Panc1 (cell line): ENCODE results near the gene SERPINA9. TPM values are rescaled to one million over a fixed set of nuclear protein-coding genes. Genes with fewer than 3 reads are reported as not detected.

Source experiments
- ATAC-seq: fragments of 200-7000 bp; cut with Tn5 transposase; 2 replicates; pipeline ENCODE4 v1.9.1; 2020; ENCODE audit warnings: mild to moderate bottlenecking, moderate library complexity
- BruUV-seq: library from RNA; stranded (reverse); fragments of 400-500 nt; replicated peaks from 2 replicates; lab custom pipeline; 2021; lab: Mats Ljungman, UMichigan
- CTCF ChIA-PET: fragments of 300-600 bp; sonication (Branson Sonifier 250); formaldehyde crosslinking; loops from one replicate; lab custom pipeline; 2022; ENCODE audit warnings: antibody characterized with exemption; lab: Charles Lee
- POLR2A ChIA-PET: fragments of 300-600 bp; sonication (Branson Sonifier 250); formaldehyde crosslinking; loops from one replicate; lab custom pipeline; 2022; ENCODE audit warnings: antibody characterized with exemption; lab: Charles Lee
- DNase-seq: peaks from one replicate; pipeline ENCODE4 v3.0.0-alpha.2; 2010; ENCODE audit warnings: low read depth, low spot score
- H3K27ac ChIP-seq: 2 replicates; pipeline ENCODE4 v1.5.1; 2011; ENCODE audit warnings: mild to moderate bottlenecking, low read length, inconsistent platforms
- H3K27me3 ChIP-seq: fragments of 200-500 bp; sonication (Bioruptor generic); 2 replicates; pipeline ENCODE4 v1.6.0; 2014; ENCODE audit warnings: low read length, inconsistent platforms; ENCODE audit not compliant: control insufficient read depth, insufficient read depth
- H3K36me3 ChIP-seq: fragments of 200-500 bp; sonication (Bioruptor generic); 2 replicates; pipeline ENCODE4 v1.5.1; 2014; ENCODE audit warnings: inconsistent platforms, mild to moderate bottlenecking, low read length, moderate library complexity; ENCODE audit not compliant: control insufficient read depth, insufficient read depth
- H3K4me1 ChIP-seq: 2 replicates; pipeline ENCODE4 v1.5.1; 2011; ENCODE audit warnings: inconsistent platforms, mild to moderate bottlenecking, low read length, moderate library complexity; ENCODE audit not compliant: control insufficient read depth, insufficient read depth
- H3K4me3 ChIP-seq, 2 experiments: 2 replicates each; pipeline ENCODE4 v1.5.1; 2011 to 2012; ENCODE audit warnings: low read depth in 2 of 2, low read length in 2 of 2, mild to moderate bottlenecking in 2 of 2, inconsistent platforms in 1 of 2, moderate library complexity in 1 of 2
- H3K9me3 ChIP-seq: fragments of 200-500 bp; sonication (Bioruptor generic); 2 replicates; pipeline ENCODE4 v1.5.1; 2014; ENCODE audit warnings: low read depth, mild to moderate bottlenecking, inconsistent platforms, low read length, moderate library complexity; ENCODE audit not compliant: control insufficient read depth, insufficient read depth
- CTCF ChIP-seq: fragments of 450-650 bp; IDR thresholded peaks from 2 replicates; pipeline ENCODE4 v1.5.1; 2017; ENCODE audit warnings: mild to moderate bottlenecking
- POLR2AphosphoS5 ChIP-seq: IDR thresholded peaks from 2 replicates; pipeline ENCODE4 v1.6.1; 2012; ENCODE audit warnings: mild to moderate bottlenecking, low read depth, low read length, moderate library complexity
- REST ChIP-seq, 2 experiments: IDR thresholded peaks; 2 replicates each; pipeline ENCODE4 v1.6.1; 2011 to 2012; ENCODE audit warnings: low read depth in 2 of 2, control low read depth in 1 of 2, low read length in 1 of 2, mild to moderate bottlenecking in 1 of 2, moderate library complexity in 1 of 2; ENCODE audit not compliant: insufficient read depth in 1 of 2
- SIN3A ChIP-seq: IDR thresholded peaks from 2 replicates; pipeline ENCODE4 v1.6.1; 2012; ENCODE audit warnings: low read depth, mild to moderate bottlenecking, low read length, moderate library complexity, borderline replicate concordance; ENCODE audit not compliant: insufficient read depth
- TCF7L2 ChIP-seq: IDR thresholded peaks from 2 replicates; pipeline ENCODE4 v1.6.1; 2011; ENCODE audit warnings: mild to moderate bottlenecking, low read depth, low read length, inconsistent platforms
- in situ Hi-C: cut with HindIII; loops from 2 replicates; pipeline ENCODE4 v1.10.0; 2016; ENCODE audit warnings: low sequenced_read_pairs, low pct_unique_long_range_greater_than_20kb
- intact Hi-C: fragments of 100-400 bp; cut with micrococcal nuclease; formaldehyde crosslinking; loops from one replicate; pipeline ENCODE4 v1.10.0; 2022; ENCODE audit not compliant: unreplicated experiment
- total RNA-seq: library from RNA; stranded (reverse); gene quantifications from one replicate; pipeline ENCODE4 v1.2.1, GENCODE V29; 2021; ENCODE audit not compliant: unreplicated experiment

SERPINA9 gene
- total RNA-seq, 1 experiment from 2014 or later, result not detected

GRCh38 chr14:94523265-94523664, 47.3 kb upstream of the SERPINA9 start:
- BruUV-seq, result no TSS peak
- in situ Hi-C loops (no loop called here), intact Hi-C loops (no loop called here)
- no peak for ATAC-seq
- POLR2A ChIA-PET, result no interaction called here
- no peak for DNase-seq
- no peak for TF ChIP-seq TCF7L2
- TF ChIP-seq CTCF, result no peak
- TF ChIP-seq POLR2AphosphoS5, result no peak
- TF ChIP-seq SIN3A, result no peak
- TF ChIP-seq REST (IDR thresholded peaks at IDR 0.05; ENCODE audit: insufficient read depth in 1 of 2, low read depth in 2 of 2, low read length in 1 of 2), result no peak
- H3K4me3 ChIP-seq, result no peak overlapping the region
- H3K27me3 ChIP-seq, result no peaks in the 10 kb centered on the region; the same call in 1 of the 2 replicates
- H3K27ac ChIP-seq, result no peak overlapping the region
- CTCF ChIA-PET, result no interaction called here
- H3K9me3 ChIP-seq, result no peaks in the 10 kb centered on the region
- H3K4me1 ChIP-seq, result no peaks in the 10 kb centered on the region
- no peaks in the 10 kb centered on the region for H3K36me3 ChIP-seq

GRCh38 chr14:94522115-94522724, 46.2 kb upstream of the SERPINA9 start:
- Histone ChIP-seq H3K9me3 (no peaks in the 10 kb centered on the region), H3K27ac (no peak overlapping the region), H3K4me1 (no peaks in the 10 kb centered on the region), H3K36me3 (no peaks in the 10 kb centered on the region), H3K27me3 (no peaks in the 10 kb centered on the region; the same call in 1 of the 2 replicates), H3K4me3 (no peak overlapping the region)
- in situ Hi-C loops (no loop called here), intact Hi-C loops (no loop called here)
- POLR2A ChIA-PET, result no interaction called here
- CTCF ChIA-PET, result no interaction called here
- ATAC-seq (no peak), DNase-seq (no peak)
- BruUV-seq, result no TSS peak
- TF ChIP-seq SIN3A (no peak), CTCF (no peak), POLR2AphosphoS5 (no peak), TCF7L2 (no peak), REST (IDR thresholded peaks at IDR 0.05; ENCODE audit: insufficient read depth in 1 of 2, low read depth in 2 of 2, low read length in 1 of 2) (no peak)
